Measurements from ENCODE around the gene MATCAP1.

GRCh38 chr16:67141391-67141790 is 42.4 kb downstream of the MATCAP1 start:
- no peak for TF ChIP-seq POLR2A (IDR thresholded peaks at IDR 0.05)
- no peak for TF ChIP-seq CTCF (IDR thresholded peaks at IDR 0.05)

All from thyroid gland (tissue), 4 donors.